ENCODE measurements around the gene CEP97.
"Not testable (repeated sequence)": the region's sequence is repeated elsewhere in the genome, so short reads cannot be mapped to it uniquely, and the experiment has no call there.

The CEP97 gene, protein sequence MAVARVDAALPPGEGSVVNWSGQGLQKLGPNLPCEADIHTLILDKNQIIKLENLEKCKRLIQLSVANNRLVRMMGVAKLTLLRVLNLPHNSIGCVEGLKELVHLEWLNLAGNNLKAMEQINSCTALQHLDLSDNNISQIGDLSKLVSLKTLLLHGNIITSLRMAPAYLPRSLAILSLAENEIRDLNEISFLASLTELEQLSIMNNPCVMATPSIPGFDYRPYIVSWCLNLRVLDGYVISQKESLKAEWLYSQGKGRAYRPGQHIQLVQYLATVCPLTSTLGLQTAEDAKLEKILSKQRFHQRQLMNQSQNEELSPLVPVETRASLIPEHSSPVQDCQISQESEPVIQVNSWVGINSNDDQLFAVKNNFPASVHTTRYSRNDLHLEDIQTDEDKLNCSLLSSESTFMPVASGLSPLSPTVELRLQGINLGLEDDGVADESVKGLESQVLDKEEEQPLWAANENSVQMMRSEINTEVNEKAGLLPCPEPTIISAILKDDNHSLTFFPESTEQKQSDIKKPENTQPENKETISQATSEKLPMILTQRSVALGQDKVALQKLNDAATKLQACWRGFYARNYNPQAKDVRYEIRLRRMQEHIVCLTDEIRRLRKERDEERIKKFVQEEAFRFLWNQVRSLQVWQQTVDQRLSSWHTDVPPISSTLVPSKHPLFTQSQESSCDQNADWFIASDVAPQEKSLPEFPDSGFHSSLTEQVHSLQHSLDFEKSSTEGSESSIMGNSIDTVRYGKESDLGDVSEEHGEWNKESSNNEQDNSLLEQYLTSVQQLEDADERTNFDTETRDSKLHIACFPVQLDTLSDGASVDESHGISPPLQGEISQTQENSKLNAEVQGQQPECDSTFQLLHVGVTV

DNA sequence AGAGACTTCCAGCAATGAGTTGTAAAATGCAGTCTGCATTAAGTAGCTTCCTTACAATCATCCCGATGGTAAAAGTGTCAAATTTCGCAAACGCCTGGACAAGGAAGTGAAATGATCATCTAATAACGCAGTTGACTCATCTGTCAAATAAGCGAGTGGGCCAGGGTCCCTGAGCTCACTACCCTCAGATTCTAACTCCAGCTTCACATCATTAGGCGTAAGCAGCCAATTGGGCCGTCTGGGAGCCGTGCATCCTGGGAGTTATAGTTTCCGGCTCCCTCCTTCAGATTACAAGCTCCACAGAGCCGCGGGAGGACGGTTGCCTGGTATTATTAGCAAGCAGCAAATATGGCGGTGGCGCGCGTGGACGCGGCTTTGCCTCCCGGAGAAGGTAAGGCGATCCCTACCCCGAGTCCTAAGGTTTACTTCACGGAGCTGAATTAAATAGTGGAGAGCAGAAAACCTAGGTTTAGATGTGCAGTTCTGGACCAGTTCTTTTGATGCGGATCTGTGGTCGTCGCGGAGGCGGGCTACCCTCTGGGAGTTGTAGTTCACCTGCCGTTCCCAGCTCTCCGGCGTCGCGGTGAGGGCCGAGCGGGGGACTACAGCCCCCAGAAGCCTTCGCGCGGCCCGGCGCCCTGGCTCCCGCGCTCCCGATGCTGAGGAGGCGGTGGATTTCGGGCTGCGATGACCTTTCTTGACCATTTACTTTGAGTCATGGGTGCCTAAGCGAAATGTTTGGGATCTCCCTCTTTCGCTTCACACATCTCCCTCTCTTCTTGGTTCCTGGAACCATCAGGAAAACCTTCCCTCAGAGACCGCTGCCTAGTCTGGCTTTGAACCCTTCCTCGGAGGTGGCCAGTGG, at the start of gene CEP97:
Gene CEP97, plus strand, starts transcription at position 286 of the 865 bp plus-strand sequence. Its CDS starts 63 bp downstream, at position 349.
- peak; percentile 67 for DNase-seq (ENCODE audit: extremely low read depth, low read depth)
- TF ChIP-seq, protein P1, sequence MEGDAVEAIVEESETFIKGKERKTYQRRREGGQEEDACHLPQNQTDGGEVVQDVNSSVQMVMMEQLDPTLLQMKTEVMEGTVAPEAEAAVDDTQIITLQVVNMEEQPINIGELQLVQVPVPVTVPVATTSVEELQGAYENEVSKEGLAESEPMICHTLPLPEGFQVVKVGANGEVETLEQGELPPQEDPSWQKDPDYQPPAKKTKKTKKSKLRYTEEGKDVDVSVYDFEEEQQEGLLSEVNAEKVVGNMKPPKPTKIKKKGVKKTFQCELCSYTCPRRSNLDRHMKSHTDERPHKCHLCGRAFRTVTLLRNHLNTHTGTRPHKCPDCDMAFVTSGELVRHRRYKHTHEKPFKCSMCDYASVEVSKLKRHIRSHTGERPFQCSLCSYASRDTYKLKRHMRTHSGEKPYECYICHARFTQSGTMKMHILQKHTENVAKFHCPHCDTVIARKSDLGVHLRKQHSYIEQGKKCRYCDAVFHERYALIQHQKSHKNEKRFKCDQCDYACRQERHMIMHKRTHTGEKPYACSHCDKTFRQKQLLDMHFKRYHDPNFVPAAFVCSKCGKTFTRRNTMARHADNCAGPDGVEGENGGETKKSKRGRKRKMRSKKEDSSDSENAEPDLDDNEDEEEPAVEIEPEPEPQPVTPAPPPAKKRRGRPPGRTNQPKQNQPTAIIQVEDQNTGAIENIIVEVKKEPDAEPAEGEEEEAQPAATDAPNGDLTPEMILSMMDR (IDR thresholded peaks at IDR 0.05; ENCODE audit: low read depth, low read length): no peak

DNA sequence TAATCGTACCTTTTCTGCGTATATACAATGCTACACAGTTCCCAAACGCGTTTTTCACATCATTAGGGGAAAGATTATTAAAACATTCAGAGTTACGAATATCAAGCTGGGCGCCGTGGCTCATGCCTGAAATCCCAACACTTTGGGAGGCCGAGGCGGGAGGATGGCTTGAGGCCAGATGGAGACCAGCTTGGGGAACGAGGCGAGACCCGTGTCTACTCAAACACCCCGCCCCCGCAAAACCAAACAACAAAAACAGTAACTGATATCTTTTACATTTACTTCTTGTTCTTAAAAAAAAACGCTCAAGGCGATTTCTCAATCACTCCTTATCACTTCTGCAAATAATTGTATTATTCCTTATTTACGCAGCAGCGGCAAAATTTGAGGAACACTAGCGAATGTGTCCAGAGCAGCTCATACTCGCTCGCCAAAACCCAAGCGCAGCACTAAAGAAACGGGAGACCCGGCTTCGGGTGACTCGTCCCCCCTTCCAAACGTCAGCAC, 48.7 kb upstream of the CEP97 start:
- TF ChIP-seq, protein P1 (IDR thresholded peaks at IDR 0.05; ENCODE audit: low read depth, low read length): no peak
- DNase-seq (ENCODE audit: extremely low read depth, low read depth): no peak

DNA sequence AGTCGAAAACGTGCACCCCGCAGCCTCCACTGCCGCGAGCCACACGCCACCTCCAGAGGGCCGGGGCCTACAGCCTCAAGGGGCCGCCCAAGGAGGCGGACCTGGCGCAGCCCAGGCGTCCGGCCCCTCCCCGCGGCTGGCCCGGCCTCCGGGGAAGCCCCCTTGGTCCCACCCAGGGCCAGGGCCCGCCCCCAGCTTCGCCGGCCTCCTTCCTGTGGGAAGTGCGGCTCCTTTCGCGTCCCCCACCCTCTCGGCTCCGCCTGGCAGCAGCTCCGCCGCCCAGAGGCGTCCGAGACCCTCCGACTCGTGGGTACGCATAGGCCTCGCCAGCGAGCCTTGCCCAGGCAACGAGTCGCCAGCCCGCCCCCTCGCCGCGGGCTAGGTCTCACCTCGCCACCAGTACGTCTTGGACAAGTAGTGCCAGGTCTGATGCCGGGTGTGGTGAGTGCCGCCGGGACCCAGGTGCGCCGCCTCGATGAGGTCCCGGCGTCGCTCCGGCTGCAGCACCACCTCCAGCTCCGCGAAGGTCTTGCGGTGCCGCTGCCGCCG, 48.1 kb upstream of the CEP97 start:
- TF ChIP-seq, protein P1 (IDR thresholded peaks at IDR 0.05; ENCODE audit: low read depth, low read length): no peak
- peak; percentile 90 for DNase-seq (ENCODE audit: extremely low read depth, low read depth)

DNA sequence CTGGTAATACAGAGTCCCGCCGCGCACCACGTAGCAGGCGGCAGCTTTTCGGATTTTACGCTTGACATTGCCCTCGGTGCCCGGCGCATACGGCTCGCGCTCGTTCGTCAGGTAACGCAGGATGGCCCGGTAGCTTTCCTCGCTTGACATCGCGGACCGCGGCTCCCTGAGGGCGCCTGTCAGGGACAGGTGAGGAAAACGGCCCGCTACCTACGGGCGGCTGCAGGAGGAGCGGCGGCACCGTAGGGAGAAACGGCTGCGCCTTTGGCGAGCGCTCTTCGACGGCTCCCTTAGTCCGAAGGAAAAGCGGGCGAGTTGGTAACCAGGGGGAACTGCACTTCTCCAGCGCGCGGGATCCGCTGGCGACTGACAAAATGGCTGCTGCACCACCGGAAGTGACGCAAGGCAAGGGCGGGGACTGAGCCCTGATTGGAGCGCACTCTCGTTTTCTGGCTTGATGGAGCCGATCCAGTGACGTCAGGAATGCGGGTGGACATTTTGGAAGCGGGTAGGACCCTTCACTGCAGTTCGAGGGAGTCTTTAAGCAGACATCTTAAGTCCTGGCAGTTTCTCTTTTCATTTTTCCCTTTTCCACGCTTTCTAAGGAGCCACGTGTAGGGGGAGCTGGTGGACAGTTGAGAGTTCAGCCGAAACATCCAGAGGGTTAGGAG, 47.5 kb upstream of the CEP97 start, which contains the start of gene ZBTB11:
Gene ZBTB11, minus strand, starts transcription at position 368 of the 671 bp plus-strand sequence. Its CDS starts 218 bp downstream, at position 150.
- peak; percentile 99 for DNase-seq (ENCODE audit: extremely low read depth, low read depth)
- TF ChIP-seq, protein P1 (IDR thresholded peaks at IDR 0.05; ENCODE audit: low read depth, low read length): peak; percentile 78

DNA sequence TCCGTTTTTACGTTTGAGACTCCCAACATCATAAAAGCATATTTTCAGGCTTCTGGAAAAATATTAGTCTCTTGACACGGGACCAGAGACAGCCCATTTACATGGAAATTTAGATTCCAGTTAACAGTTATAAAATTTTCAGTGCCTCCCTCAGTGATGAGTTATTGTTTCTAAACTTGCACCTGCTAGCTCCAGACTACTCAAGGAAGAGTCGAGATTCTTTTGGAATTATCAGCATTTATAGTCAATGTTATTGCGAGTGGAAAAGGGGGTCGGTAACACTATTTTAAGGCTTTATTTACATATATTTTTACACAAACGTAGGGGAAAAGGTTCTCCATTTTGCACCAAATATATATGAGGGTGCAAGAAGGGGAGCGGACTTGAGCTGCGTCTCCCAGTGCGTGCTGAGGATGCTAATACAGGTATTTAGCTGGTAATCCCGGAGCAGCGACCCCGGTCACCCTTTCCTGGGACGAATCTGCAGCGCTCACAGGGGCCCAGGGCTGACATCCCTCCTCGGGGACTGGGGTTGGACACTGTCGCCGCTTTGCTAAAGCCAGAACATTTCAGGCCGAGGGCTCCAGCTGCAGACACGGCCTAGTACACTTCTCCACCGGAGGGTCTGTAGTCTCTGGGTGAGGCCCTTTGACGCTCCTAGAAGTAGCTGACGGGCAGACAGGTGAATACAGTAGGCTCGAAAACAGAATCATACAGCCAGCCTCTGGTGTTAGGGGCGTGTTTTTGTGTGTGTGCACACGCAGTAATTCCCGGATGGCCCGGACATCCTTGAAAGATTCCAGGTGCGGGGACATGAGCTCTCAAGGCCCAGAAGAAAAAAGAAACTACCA, 46.8 kb upstream of the CEP97 start:
- no peak for DNase-seq (ENCODE audit: extremely low read depth, low read depth)
- TF ChIP-seq, protein P1 (IDR thresholded peaks at IDR 0.05; ENCODE audit: low read depth, low read length): no peak

DNA sequence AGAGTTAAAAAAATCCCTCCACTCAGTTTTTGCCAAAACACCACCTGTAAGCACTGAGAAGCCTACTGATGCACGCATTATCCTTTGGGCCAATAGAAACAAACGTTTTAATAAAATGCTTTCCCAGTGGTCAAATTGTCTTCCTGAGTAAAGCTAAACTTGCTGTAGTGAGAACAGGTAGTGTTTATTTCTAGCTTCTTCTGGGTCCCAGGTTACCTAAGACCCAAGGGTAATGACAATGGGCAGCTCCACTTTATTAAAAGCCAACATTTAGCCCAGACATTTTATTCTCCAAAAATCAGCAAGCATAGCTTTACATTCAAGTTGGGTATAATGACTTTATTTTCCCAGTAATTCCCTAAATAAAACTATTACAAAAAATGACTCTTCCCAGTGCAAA, 45.6 kb upstream of the CEP97 start:
- DNase-seq (ENCODE audit: extremely low read depth, low read depth): not testable (repeated sequence)
